ENCODE data around the gene PSMC2.
A peak's percentile ranks its signal among the peaks of the same experiment; 100 is the strongest.

PSMC2 gene

GRCh38 chr7:103347507-103348267 is at the start of gene PSMC2:
Gene PSMC2, plus strand, starts transcription at chr7:103347643. Its CDS starts 69 bp downstream, at chr7:103347712.
- DNase-seq (ENCODE audit: low read depth, low spot score): peak; percentile 93
- in situ Hi-C loops (cut with HindIII; ENCODE audit: low sequenced_read_pairs): no loop called here
- TF ChIP-seq CTCF (IDR thresholded peaks at IDR 0.05; ENCODE audit: low read depth, low read length): no peak
- peak within 1 kb of the TSS; percentile 74 for H3K4me3 ChIP-seq (ENCODE audit: low read depth, low read length)

GRCh38 chr7:103297837-103298179 is 49.6 kb upstream of the PSMC2 start:
- in situ Hi-C loops (cut with HindIII; ENCODE audit: low sequenced_read_pairs): no loop called here
- peak overlapping the region; percentile 79 for H3K4me3 ChIP-seq (ENCODE audit: low read depth, low read length)
- no peak for TF ChIP-seq CTCF (IDR thresholded peaks at IDR 0.05; ENCODE audit: low read depth, low read length)
- no peak for DNase-seq (ENCODE audit: low read depth, low spot score)

- DNase-seq (ENCODE audit: low read depth, low spot score): no peak
- in situ Hi-C loops (cut with HindIII; ENCODE audit: low sequenced_read_pairs): no loop called here
- H3K4me3 ChIP-seq (ENCODE audit: low read depth, low read length): no peak overlapping the region
- no peak for TF ChIP-seq CTCF (IDR thresholded peaks at IDR 0.05; ENCODE audit: low read depth, low read length)
Observed at GRCh38 chr7:103299660-103300059, 47.8 kb upstream of the PSMC2 start.

GRCh38 chr7:103301441-103301840 is 46.0 kb upstream of the PSMC2 start:
- no peak for TF ChIP-seq CTCF (IDR thresholded peaks at IDR 0.05; ENCODE audit: low read depth, low read length)
- no peak overlapping the region for H3K4me3 ChIP-seq (ENCODE audit: low read depth, low read length)
- DNase-seq (ENCODE audit: low read depth, low spot score): no peak
- in situ Hi-C loops (cut with HindIII; ENCODE audit: low sequenced_read_pairs): no loop called here

- TF ChIP-seq CTCF (IDR thresholded peaks at IDR 0.05; ENCODE audit: low read depth, low read length): no peak
- DNase-seq (ENCODE audit: low read depth, low spot score): no peak
- no peak overlapping the region for H3K4me3 ChIP-seq (ENCODE audit: low read depth, low read length)
- in situ Hi-C loops (cut with HindIII; ENCODE audit: low sequenced_read_pairs): no loop called here
Observed at GRCh38 chr7:103307503-103308231, 39.8 kb upstream of the PSMC2 start.

- no peak for TF ChIP-seq CTCF (IDR thresholded peaks at IDR 0.05; ENCODE audit: low read depth, low read length)
- in situ Hi-C loops (cut with HindIII; ENCODE audit: low sequenced_read_pairs): no loop called here
- H3K4me3 ChIP-seq (ENCODE audit: low read depth, low read length): no peak overlapping the region
- no peak for DNase-seq (ENCODE audit: low read depth, low spot score)
Observed at GRCh38 chr7:103314852-103315251, 32.6 kb upstream of the PSMC2 start.

Data from astrocyte of the spinal cord (primary cell).